WERI-Rb-1 (cell line): ENCODE measurements around the gene OR2V2.

Experiments
- DNase-seq: peaks from one replicate; pipeline ENCODE4 v3.0.0-alpha.2; 2020
- H3K27ac ChIP-seq: fragments of 250-450 bp; sonication (Bioruptor Pico); 2 replicates; pipeline ENCODE4 v1.5.1; 2020; ENCODE audit warnings: mild to moderate bottlenecking, moderate library complexity
- H3K27me3 ChIP-seq: fragments of 250-450 bp; sonication (Bioruptor Pico); 2 replicates; pipeline ENCODE4 v1.5.1; 2021; ENCODE audit warnings: mild to moderate bottlenecking, low read depth, moderate library complexity; ENCODE audit not compliant: insufficient read depth, severe bottlenecking
- H3K36me3 ChIP-seq: fragments of 250-450 bp; sonication (Bioruptor Pico); 2 replicates; pipeline ENCODE4 v1.5.1; 2020; ENCODE audit warnings: mild to moderate bottlenecking, moderate library complexity
- H3K4me3 ChIP-seq: 2 replicates; pipeline ENCODE4 v1.5.1; 2011; ENCODE audit warnings: low read depth, mild to moderate bottlenecking, control low read depth, low read length
- H3K9me3 ChIP-seq: fragments of 250-450 bp; sonication (Bioruptor Pico); 2 replicates; pipeline ENCODE4 v1.5.1; 2021; ENCODE audit warnings: mild to moderate bottlenecking, moderate library complexity; ENCODE audit not compliant: severe bottlenecking
- CTCF ChIP-seq: IDR thresholded peaks from 2 replicates; pipeline ENCODE4 v1.5.1; 2011; ENCODE audit warnings: low read depth, mild to moderate bottlenecking, control low read depth, inconsistent platforms, low read length

The OR2V2 gene

GRCh38 chr5:181200816-181201215 lies 53.4 kb downstream of the OR2V2 start:
- H3K4me3 ChIP-seq: no peak overlapping the region
- no peak for TF ChIP-seq CTCF
- no peak for DNase-seq
- H3K9me3 ChIP-seq: no peaks in the 10 kb centered on the region
- no peaks in the 10 kb centered on the region for H3K36me3 ChIP-seq
- no peak overlapping the region for H3K27ac ChIP-seq
- peaks cover 14% of the 10 kb centered on the region for H3K27me3 ChIP-seq

GRCh38 chr5:181203093-181203711 lies 55.8 kb downstream of the OR2V2 start:
- DNase-seq: no peak
- H3K27ac ChIP-seq: no peak overlapping the region
- no peak for TF ChIP-seq CTCF
- peaks cover 15% of the 10 kb centered on the region for H3K27me3 ChIP-seq
- H3K4me3 ChIP-seq: no peak overlapping the region
- no peaks in the 10 kb centered on the region for H3K9me3 ChIP-seq
- H3K36me3 ChIP-seq: no peaks in the 10 kb centered on the region

- DNase-seq: no peak
- H3K36me3 ChIP-seq: no peaks in the 10 kb centered on the region
- peaks cover 15% of the 10 kb centered on the region for H3K27me3 ChIP-seq
- H3K4me3 ChIP-seq: peak overlapping the region; percentile 44
- no peak overlapping the region for H3K27ac ChIP-seq
- TF ChIP-seq CTCF: no peak
- H3K9me3 ChIP-seq: no peaks in the 10 kb centered on the region
These were observed 56.4 kb downstream of the OR2V2 start for GRCh38 chr5:181203777-181204112.

GRCh38 chr5:181204113-181204825 lies 56.9 kb downstream of the OR2V2 start:
- no peak for DNase-seq

GRCh38 chr5:181204826-181205760 lies 57.7 kb downstream of the OR2V2 start, which contains the start of gene TRIM7:
TRIM7 (minus strand) TSS chr5:181205196; CDS start chr5:181205110, 86 bp downstream.
- no peaks in the 10 kb centered on the region for H3K9me3 ChIP-seq
- H3K27ac ChIP-seq: no peak within 1 kb of the TSS
- peaks cover 15% of the 10 kb centered on the region for H3K27me3 ChIP-seq
- H3K36me3 ChIP-seq: no peaks in the 10 kb centered on the region
- no peak for DNase-seq
- peak within 1 kb of the TSS; percentile 44 for H3K4me3 ChIP-seq
- no peak for TF ChIP-seq CTCF

More at GRCh38 chr5:181204113-181204825, 56.9 kb downstream of the OR2V2 start:
- no peak for TF ChIP-seq CTCF
- Histone ChIP-seq H3K36me3 (no peaks in the 10 kb centered on the region), H3K27me3 (peaks cover 15% of the 10 kb centered on the region), H3K9me3 (no peaks in the 10 kb centered on the region), H3K4me3 (peak overlapping the region; percentile 44), H3K27ac (no peak overlapping the region)
